Subcutaneous adipose tissue (tissue), 4 donors: ENCODE measurements around the gene KCTD18. TPM values are rescaled to one million over a fixed set of nuclear protein-coding genes. Genes with fewer than 3 reads are reported as not detected.

ENCODE experiments used
- total RNA-seq, 4 donors: library from RNA; depleted of rRNA; stranded (reverse); fragments of >200 nt; gene quantifications; one replicate each; pipeline ENCODE4 v1.1.0, GENCODE V29; 2016
- TF ChIP-seq, protein P1 (sequence below): fragments of 450-650 bp; IDR thresholded peaks from one replicate; pipeline ENCODE4 v1.5.1; 2016; ENCODE audit warnings: low read depth, mild to moderate bottlenecking, control low read depth, antibody characterized with exemption, moderate library complexity

Gene KCTD18
- total RNA-seq, 4 donors from 2014 or later = 18.9 to 26.0 (median 22.1) TPM

DNA sequence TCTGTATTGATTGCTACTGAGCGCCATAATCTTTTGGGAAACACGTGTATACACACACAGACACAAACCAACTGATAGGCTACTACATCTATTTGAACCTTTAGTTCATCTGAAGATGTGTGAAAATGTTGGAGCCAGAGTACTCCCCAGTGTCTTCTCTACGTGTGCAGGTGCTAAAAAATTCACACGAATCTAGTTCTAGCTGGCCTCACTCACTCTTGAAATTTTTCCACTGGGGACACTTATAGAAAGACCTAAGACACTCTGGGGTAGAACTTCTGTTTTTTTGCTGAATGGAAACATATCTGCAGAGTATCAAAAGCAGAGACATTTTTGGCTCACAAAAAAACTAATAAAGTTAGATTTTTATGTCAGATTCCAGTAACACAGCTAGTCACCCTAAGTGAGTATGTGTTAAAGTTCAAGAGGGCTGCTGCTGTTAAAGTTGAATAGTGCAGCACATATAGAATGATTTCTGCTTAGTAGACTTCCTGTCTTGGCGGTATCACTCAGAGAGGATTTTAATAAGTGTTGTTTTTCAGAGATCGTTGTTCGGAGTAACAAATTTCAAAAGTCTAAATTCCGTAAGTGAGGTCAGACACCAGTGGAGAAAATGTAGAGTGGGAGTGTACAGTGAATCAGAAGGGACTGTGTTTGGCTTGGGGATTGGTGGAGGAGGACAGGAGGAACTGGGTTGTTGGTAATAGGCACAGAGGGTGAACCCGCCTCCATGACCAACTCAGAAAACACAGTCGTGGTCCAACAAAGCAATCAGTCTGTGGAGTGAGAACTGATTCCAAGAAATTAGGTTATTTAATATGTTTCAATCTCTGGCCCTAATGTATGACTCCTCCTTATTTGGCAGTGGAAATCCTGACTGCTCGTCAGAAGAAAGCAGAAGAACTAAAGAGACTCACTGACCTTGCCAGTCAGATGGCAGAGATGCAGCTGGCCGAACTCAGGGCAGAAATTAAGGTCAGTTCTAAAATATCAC lies 43.1 kb downstream of the KCTD18 start:
- TF ChIP-seq, protein P1, sequence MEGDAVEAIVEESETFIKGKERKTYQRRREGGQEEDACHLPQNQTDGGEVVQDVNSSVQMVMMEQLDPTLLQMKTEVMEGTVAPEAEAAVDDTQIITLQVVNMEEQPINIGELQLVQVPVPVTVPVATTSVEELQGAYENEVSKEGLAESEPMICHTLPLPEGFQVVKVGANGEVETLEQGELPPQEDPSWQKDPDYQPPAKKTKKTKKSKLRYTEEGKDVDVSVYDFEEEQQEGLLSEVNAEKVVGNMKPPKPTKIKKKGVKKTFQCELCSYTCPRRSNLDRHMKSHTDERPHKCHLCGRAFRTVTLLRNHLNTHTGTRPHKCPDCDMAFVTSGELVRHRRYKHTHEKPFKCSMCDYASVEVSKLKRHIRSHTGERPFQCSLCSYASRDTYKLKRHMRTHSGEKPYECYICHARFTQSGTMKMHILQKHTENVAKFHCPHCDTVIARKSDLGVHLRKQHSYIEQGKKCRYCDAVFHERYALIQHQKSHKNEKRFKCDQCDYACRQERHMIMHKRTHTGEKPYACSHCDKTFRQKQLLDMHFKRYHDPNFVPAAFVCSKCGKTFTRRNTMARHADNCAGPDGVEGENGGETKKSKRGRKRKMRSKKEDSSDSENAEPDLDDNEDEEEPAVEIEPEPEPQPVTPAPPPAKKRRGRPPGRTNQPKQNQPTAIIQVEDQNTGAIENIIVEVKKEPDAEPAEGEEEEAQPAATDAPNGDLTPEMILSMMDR = no peak

DNA sequence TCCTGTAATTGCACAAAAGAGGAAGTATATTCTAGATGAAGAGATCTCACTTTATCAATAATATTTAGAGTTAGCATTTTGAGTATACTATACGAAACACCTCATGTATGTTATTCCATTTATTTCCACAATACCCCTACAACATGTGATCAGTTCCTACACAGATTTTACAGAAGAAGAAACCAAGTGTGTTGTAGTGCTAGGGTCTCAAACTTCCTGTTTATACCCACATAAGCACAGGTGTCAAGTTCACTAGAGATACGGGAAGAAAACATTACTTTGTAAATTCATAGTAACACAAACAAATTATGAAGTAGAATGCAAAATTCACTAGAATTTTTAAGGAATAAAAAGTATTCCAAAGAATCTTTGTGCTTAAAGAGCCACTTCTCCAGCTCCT lies 46.4 kb downstream of the KCTD18 start:
- TF ChIP-seq, protein P1 = no peak

DNA sequence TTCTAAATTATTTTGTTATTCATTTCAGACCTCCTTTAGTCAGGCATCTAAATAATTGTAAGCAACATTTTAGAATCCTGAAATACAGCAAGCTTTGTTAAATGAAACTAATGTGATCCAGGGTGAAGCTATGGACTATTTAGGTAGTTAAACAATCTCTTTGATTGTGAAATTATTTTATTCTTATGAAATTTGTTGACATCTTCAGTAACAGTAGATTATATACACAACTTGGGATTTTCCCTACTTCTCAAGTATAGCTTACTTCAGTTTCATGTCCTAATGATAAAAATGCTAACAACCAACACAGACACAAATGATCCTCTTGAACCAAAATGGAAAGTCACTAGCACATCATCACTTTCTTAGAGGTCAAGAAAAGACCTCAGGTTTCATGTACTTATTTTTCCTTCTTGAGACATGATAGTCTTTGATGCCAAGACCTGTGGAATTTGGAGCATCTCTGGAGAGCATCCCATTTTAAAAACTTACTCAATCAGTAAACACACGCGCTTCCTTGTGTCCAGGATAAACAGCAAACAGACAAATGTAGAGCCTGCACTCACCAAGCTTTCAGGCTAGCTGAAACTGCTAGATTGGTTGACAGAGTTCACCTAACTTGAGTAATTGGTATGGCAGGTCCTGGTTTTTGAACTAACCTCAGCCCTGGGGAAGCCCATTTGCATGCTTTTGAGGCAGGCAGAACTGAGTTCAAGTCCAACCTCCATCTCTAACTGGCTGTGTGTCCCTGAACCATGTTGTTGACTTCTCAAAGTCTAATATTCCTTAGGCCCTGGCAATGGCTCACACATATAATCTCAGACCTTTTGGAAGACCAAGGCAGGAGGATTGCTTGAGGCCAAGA lies 47.8 kb downstream of the KCTD18 start:
- TF ChIP-seq, protein P1 = no peak

- TF ChIP-seq, protein P1 = no peak
Observed at GRCh38 chr2:200459101-200459500, 50.8 kb downstream of the KCTD18 start.

GRCh38 chr2:200456567-200456966 lies 53.3 kb downstream of the KCTD18 start:
- TF ChIP-seq, protein P1 = no peak

GRCh38 chr2:200455958-200456421 lies 53.9 kb downstream of the KCTD18 start:
- TF ChIP-seq, protein P1 = no peak
